H9 (cell line): Measurements from ENCODE around the gene MTFR2. TPM values are rescaled to one million over a fixed set of nuclear protein-coding genes. Genes with fewer than 3 reads are reported as not detected.

Experiments
- DNase-seq: peaks from one replicate; pipeline ENCODE4 v3.0.0-alpha.2; 2017
- H2AFZ ChIP-seq: one replicate; pipeline ENCODE4 v1.6.1; 2013; ENCODE audit warnings: mild to moderate bottlenecking, low read length, control low read depth, moderate library complexity
- H2AK5ac ChIP-seq: 2 replicates; pipeline ENCODE4 v1.6.1; 2013; ENCODE audit warnings: low read length, control low read depth, mixed read lengths; ENCODE audit not compliant: insufficient read length
- H2BK120ac ChIP-seq: one replicate; pipeline ENCODE4 v1.6.1; 2013; ENCODE audit warnings: low read depth, mild to moderate bottlenecking, low read length, control low read depth, inconsistent platforms; ENCODE audit not compliant: poor library complexity, severe bottlenecking
- H2BK12ac ChIP-seq: 2 replicates; pipeline ENCODE4 v1.6.1; 2013; ENCODE audit warnings: low read length, control low read depth, mixed read lengths, low read depth; ENCODE audit not compliant: insufficient read length
- H2BK15ac ChIP-seq: 2 replicates; pipeline ENCODE4 v1.6.1; 2013; ENCODE audit warnings: low read depth, low read length, control low read depth
- H2BK20ac ChIP-seq: one replicate; pipeline ENCODE4 v1.6.1; 2013; ENCODE audit warnings: low read depth, mild to moderate bottlenecking, low read length, control low read depth, inconsistent platforms; ENCODE audit not compliant: poor library complexity, severe bottlenecking
- H2BK5ac ChIP-seq: 2 replicates; pipeline ENCODE4 v1.6.1; 2013; ENCODE audit warnings: low read length, control low read depth, mixed read lengths; ENCODE audit not compliant: insufficient read length
- H3K14ac ChIP-seq: 2 replicates; pipeline ENCODE4 v1.6.1; 2013; ENCODE audit warnings: low read length, control low read depth; ENCODE audit not compliant: insufficient read depth
- H3K18ac ChIP-seq: 2 replicates; pipeline ENCODE4 v1.6.1; 2013; ENCODE audit warnings: low read depth, mild to moderate bottlenecking, mixed read lengths, low read length, control low read depth; ENCODE audit not compliant: insufficient read length
- H3K23ac ChIP-seq: 2 replicates; pipeline ENCODE4 v1.6.1; 2013; ENCODE audit warnings: low read length, control low read depth, mixed read lengths, low read depth; ENCODE audit not compliant: insufficient read length
- H3K23me2 ChIP-seq: 2 replicates; pipeline ENCODE4 v1.6.1; 2013; ENCODE audit warnings: low read depth, mild to moderate bottlenecking, mixed read lengths, low read length, control low read depth; ENCODE audit not compliant: insufficient read length, poor library complexity, severe bottlenecking
- H3K27ac ChIP-seq: 2 replicates; pipeline ENCODE4 v1.5.1; 2013; ENCODE audit warnings: low read length, control low read depth, mixed read lengths, low read depth; ENCODE audit not compliant: insufficient read length
- H3K27me3 ChIP-seq: 2 replicates; pipeline ENCODE4 v1.6.1; 2013; ENCODE audit warnings: low read length, control low read depth, inconsistent platforms; ENCODE audit not compliant: insufficient read depth
- H3K4ac ChIP-seq: 2 replicates; pipeline ENCODE4 v1.6.1; 2013; ENCODE audit warnings: low read depth, mild to moderate bottlenecking, control low read depth, inconsistent platforms, low read length, moderate library complexity
- H3K4me1 ChIP-seq: 2 replicates; pipeline ENCODE4 v1.6.1; 2013; ENCODE audit warnings: low read length, control low read depth, inconsistent platforms; ENCODE audit not compliant: insufficient read depth
- H3K4me2 ChIP-seq: 2 replicates; pipeline ENCODE4 v1.6.1; 2013; ENCODE audit warnings: low read length, control low read depth, mixed read lengths; ENCODE audit not compliant: insufficient read length, insufficient read depth
- H3K56ac ChIP-seq: 2 replicates; pipeline ENCODE4 v1.6.1; 2013; ENCODE audit warnings: low read depth, mild to moderate bottlenecking, mixed read lengths, low read length, control low read depth; ENCODE audit not compliant: insufficient read length
- H3K79me1 ChIP-seq: 2 replicates; pipeline ENCODE4 v1.6.1; 2013; ENCODE audit warnings: low read depth, mild to moderate bottlenecking, moderate library complexity, low read length, control low read depth, inconsistent platforms; ENCODE audit not compliant: insufficient read depth, poor library complexity, severe bottlenecking
- H3K79me2 ChIP-seq: 2 replicates; pipeline ENCODE4 v1.6.1; 2013; ENCODE audit warnings: low read length, control low read depth, inconsistent platforms; ENCODE audit not compliant: insufficient read depth
- H3K9ac ChIP-seq: 2 replicates; pipeline ENCODE4 v1.6.1; 2013; ENCODE audit warnings: low read length, control low read depth, mixed read lengths; ENCODE audit not compliant: insufficient read length; ENCODE audit errors: extremely low read depth
- H3K9me3 ChIP-seq: one replicate; pipeline ENCODE4 v1.6.1; 2013; ENCODE audit warnings: low read depth, low read length, inconsistent platforms; ENCODE audit not compliant: control insufficient read depth
- H3T11ph ChIP-seq: one replicate; pipeline ENCODE4 v1.6.1; 2013; ENCODE audit warnings: mild to moderate bottlenecking, low read length, control low read depth, inconsistent platforms
- H4K20me1 ChIP-seq: one replicate; pipeline ENCODE4 v1.6.1; 2013; ENCODE audit not compliant: control insufficient read depth, insufficient read length, insufficient read depth
- H4K5ac ChIP-seq: 2 replicates; pipeline ENCODE4 v1.6.1; 2013; ENCODE audit warnings: low read depth, mild to moderate bottlenecking, mixed read lengths, low read length, control low read depth; ENCODE audit not compliant: insufficient read length
- H4K8ac ChIP-seq: replicated peaks from 2 replicates; pipeline ENCODE4 v1.6.1; 2013; ENCODE audit warnings: low read length, control low read depth, mixed read lengths, low read depth; ENCODE audit not compliant: insufficient read length
- H4K91ac ChIP-seq: 2 replicates; pipeline ENCODE4 v1.6.1; 2013; ENCODE audit warnings: low read depth, mild to moderate bottlenecking, moderate library complexity, mixed read lengths, low read length, control low read depth; ENCODE audit not compliant: insufficient read length
- H3K27ac Mint-ChIP-seq, 3 experiments: 2 replicates in 2 of 3; 3 replicates in 1 of 3; pipeline ENCODE4 v1.8.0; 2020 to 2021; ENCODE audit warnings: mixed read lengths in 3 of 3, mild to moderate bottlenecking in 1 of 3, moderate library complexity in 1 of 3
- H3K27me3 Mint-ChIP-seq: 2 replicates; pipeline ENCODE4 v1.8.0; 2021; ENCODE audit warnings: low read depth, mild to moderate bottlenecking, moderate library complexity, mixed read lengths
- H3K36me3 Mint-ChIP-seq, 3 experiments: 2 replicates in 2 of 3; 3 replicates in 1 of 3; pipeline ENCODE4 v1.8.0; 2020 to 2021; ENCODE audit warnings: low read depth in 3 of 3, mixed read lengths in 3 of 3; ENCODE audit not compliant: insufficient read depth in 1 of 3
- H3K4me1 Mint-ChIP-seq, 2 experiments: 2 replicates each; pipeline ENCODE4 v1.8.0; 2020; ENCODE audit warnings: mixed read lengths in 2 of 2
- H3K4me3 Mint-ChIP-seq, 2 experiments: 2 replicates in 1 of 2; 3 replicates in 1 of 2; pipeline ENCODE4 v1.8.0; 2020 to 2021; ENCODE audit warnings: mild to moderate bottlenecking in 2 of 2, mixed read lengths in 2 of 2, moderate library complexity in 1 of 2
- H3K9me3 Mint-ChIP-seq, 2 experiments: 2 replicates in 1 of 2; 3 replicates in 1 of 2; pipeline ENCODE4 v1.8.0; 2020; ENCODE audit warnings: mild to moderate bottlenecking in 2 of 2, mixed read lengths in 2 of 2, moderate library complexity in 1 of 2
- WGBS: extraction: QIAGEN DNeasy Blood & Tissue Kit; methylation state at CpG from one replicate; pipeline ENCODE4 v1.1.7; 2013; ENCODE audit warnings: missing lambda C conversion rate, low lambda C conversion rate, mixed read lengths; ENCODE audit not compliant: insufficient read length; ENCODE audit errors: extremely low coverage; 5-methylcytosine and 5-hydroxymethylcytosine counted together
- total RNA-seq: library from RNA; stranded (reverse); gene quantifications from 2 replicates; pipeline ENCODE4 v1.2.1, GENCODE V29; 2021
- TF ChIP-seq, protein P1 (sequence below): fragments of 200-600 bp; sonication (generic); conservative IDR thresholded peaks from 3 replicates; pipeline ENCODE4 v1.8.0; 2021; ENCODE audit warnings: antibody characterized with exemption, mild to moderate bottlenecking

MTFR2 gene
- total RNA-seq, 1 experiment from 2014 or later, result 11.8 TPM

DNA sequence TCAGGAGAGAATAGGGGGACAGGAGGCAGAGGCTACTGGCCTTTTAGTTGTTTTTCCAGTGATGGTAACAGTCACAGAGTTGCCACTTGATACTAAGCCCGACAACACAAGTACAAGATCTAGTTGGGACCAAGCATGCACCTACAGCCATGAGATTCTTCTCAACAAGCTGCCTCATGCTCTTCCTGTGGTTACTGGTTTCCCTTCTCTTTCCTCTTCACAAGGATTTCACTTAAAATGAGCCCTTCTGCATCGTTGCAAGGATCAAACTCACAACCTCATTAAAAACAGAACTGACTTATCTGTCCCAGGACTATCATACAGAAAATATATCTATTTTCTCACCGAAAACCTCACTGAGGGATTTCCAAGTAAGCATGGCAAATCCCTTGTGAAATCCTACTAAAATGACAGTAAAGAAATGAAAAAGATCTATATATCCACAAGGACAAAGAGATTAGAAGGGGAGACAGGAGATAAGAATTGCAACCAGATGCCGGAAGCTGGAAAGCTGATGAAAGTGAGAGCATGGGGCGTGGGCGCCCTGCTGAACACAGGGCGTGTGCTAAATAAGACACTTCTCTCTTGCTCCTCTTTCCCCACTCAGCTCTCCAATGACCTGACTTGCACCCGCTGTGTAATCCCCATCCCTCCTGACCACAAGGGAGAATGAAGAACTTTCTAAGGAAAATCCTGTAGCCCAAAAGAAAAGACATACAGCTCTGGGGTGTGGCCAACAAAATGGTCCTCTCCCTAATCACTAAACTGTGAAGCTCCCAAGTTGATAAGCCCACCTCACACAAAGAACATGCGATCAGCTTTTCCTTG lies 13.4 kb downstream of the MTFR2 start:
- peaks cover 4 to 39% (median 26%) of the 10 kb centered on the region in 3 experiments; a peak in 6 of 7 replicates for H3K36me3 Mint-ChIP-seq
- Histone ChIP-seq H2AFZ (no peak overlapping the region), H3K4ac (no peak overlapping the region), H3T11ph (no peak overlapping the region), H3K27ac (no peak overlapping the region), H3K4me1 (no peaks in the 10 kb centered on the region), H2BK5ac (no peak overlapping the region), H4K8ac (no peak overlapping the region), H4K5ac (no peak overlapping the region), H2AK5ac (no peak overlapping the region), H3K79me1 (no peaks in the 10 kb centered on the region), H3K9me3 (no peaks in the 10 kb centered on the region), H3K14ac (no peak overlapping the region), H3K18ac (no peak overlapping the region), H2BK20ac (no peak overlapping the region), H3K56ac (no peak overlapping the region), H4K20me1 (no peaks in the 10 kb centered on the region), H2BK12ac (no peak overlapping the region), H2BK15ac (no peak overlapping the region), H3K9ac (no peak overlapping the region), H2BK120ac (no peak overlapping the region), H3K79me2 (no peaks in the 10 kb centered on the region), H4K91ac (no peak overlapping the region), H3K27me3 (no peaks in the 10 kb centered on the region), H3K23ac (no peak overlapping the region), H3K23me2 (no peaks in the 10 kb centered on the region), H3K4me2 (no peak overlapping the region)
- H3K4me1 Mint-ChIP-seq, result peaks cover 0 to 3% of the 10 kb centered on the region in 2 experiments; a peak in 1 of 4 replicates
- no CpG with 5 or more reads among the region's 9 CpGs for WGBS
- H3K27me3 Mint-ChIP-seq, result no peaks in the 10 kb centered on the region
- H3K4me3 Mint-ChIP-seq, result no peak overlapping the region
- TF ChIP-seq, protein P1, sequence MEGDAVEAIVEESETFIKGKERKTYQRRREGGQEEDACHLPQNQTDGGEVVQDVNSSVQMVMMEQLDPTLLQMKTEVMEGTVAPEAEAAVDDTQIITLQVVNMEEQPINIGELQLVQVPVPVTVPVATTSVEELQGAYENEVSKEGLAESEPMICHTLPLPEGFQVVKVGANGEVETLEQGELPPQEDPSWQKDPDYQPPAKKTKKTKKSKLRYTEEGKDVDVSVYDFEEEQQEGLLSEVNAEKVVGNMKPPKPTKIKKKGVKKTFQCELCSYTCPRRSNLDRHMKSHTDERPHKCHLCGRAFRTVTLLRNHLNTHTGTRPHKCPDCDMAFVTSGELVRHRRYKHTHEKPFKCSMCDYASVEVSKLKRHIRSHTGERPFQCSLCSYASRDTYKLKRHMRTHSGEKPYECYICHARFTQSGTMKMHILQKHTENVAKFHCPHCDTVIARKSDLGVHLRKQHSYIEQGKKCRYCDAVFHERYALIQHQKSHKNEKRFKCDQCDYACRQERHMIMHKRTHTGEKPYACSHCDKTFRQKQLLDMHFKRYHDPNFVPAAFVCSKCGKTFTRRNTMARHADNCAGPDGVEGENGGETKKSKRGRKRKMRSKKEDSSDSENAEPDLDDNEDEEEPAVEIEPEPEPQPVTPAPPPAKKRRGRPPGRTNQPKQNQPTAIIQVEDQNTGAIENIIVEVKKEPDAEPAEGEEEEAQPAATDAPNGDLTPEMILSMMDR, result no peak
- H3K9me3 Mint-ChIP-seq, result no peaks in the 10 kb centered on the region
- peak overlapping the region in 1 of 3 experiments; percentile 47; a peak in 3 of 7 replicates for H3K27ac Mint-ChIP-seq
- DNase-seq, result no peak
